Endothelial cell of hepatic sinusoid (primary cell): Measurements from ENCODE around the gene SORCS2.

Source experiments
- in situ Hi-C: cut with HindIII; loops from 2 replicates; pipeline ENCODE4 v1.10.0; 2017; ENCODE audit warnings: low sequenced_read_pairs

Gene SORCS2

GRCh38 chr4:7313347-7313811, 121.0 kb downstream of the SORCS2 start:
- in situ Hi-C loops: loop anchor here (5.0 kb wide), 1 partner anchor 41 kb away; no protein-coding TSS in a partner anchor

DNA sequence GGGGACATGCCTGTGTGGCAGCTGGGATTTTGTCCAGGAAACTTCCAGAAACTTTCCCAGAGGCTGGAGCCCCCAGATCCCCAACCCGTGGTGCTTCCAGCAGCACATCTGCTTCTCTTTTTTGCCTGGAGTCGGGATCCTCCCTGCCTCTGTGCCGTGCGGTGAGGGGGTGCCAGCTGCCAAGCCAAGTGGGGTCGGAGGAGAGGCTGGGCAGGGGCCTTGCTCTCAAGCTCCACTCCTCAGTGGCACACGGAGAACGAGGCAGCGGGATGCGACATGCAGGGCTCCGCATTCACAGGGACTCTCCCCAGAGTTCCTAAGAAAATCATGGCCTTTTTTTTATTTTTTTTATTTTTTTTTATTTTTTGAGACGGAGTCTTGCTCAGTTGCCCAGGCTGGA, 121.7 kb downstream of the SORCS2 start:
- in situ Hi-C loops: loop anchor here (5.0 kb wide), 1 partner anchor 42 kb away; no protein-coding TSS in a partner anchor

DNA sequence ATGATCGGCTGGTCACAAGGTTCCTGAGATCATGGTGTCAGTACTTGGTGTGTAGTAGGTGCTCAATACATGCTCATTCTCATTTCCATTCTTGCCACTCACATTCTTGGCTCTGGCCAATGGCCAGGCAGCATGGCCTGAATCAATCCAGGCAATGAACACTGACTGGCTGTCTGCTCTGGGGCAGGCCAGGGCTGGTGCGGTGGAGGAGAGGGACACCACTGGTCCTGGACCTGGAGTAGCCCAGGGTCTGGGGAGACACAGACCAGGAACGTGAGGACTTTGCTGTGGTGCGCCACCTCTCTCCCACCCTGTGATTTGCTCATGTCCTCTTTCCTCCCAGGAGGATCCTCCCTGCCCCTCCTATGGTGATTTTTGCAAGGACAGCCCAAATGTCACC, 122.9 kb downstream of the SORCS2 start:
- in situ Hi-C loops: no loop called here

GRCh38 chr4:7315935-7316334, 123.6 kb downstream of the SORCS2 start:
- in situ Hi-C loops: no loop called here

DNA sequence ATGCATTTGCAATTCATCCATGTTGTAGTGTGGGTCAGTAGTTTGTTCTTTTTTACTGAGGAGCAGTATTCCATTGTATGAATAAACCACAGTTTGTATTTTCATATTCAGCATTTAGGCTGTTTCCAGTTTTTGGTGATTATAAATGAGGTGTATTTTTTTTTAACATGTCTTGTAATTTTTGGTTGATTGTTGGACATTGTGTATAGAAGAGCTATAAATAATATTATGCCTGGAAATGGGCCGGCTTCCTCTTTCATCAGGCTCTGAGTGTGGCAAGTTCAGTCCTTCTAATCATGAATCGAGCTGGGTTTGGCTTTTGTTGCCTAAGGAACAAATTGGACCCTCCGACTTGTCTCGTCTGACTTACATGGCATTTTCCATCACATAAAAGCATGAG, 126.7 kb downstream of the SORCS2 start:
- in situ Hi-C loops: no loop called here

DNA sequence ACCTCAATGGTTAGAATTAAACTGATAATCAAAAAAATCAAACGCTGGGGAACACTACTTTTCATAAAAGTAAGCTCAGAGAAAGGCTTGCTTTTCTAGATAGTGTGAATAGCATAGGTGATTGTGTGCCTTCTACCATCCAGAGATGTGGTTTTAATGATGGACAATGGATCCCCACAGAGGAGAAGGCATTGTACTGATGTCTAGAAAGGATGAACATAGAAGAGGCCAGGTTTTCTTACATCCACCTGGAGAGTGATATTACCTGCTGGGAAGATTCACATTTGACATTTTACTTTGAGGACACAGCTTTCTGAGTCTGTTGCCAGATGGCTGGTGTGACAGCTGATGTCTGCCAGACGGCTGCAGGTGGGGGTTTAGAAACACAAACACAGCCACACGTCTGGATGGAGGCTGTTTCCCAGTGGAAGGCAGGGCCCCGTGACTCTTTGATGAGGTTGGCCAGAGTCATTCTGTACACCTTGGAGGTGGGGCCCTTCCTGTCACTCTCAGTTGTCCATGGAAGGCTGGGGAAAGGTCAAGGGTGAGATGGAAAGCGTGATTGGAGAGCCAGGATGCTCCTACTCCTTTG, 128.0 kb downstream of the SORCS2 start:
- in situ Hi-C loops: no loop called here

DNA sequence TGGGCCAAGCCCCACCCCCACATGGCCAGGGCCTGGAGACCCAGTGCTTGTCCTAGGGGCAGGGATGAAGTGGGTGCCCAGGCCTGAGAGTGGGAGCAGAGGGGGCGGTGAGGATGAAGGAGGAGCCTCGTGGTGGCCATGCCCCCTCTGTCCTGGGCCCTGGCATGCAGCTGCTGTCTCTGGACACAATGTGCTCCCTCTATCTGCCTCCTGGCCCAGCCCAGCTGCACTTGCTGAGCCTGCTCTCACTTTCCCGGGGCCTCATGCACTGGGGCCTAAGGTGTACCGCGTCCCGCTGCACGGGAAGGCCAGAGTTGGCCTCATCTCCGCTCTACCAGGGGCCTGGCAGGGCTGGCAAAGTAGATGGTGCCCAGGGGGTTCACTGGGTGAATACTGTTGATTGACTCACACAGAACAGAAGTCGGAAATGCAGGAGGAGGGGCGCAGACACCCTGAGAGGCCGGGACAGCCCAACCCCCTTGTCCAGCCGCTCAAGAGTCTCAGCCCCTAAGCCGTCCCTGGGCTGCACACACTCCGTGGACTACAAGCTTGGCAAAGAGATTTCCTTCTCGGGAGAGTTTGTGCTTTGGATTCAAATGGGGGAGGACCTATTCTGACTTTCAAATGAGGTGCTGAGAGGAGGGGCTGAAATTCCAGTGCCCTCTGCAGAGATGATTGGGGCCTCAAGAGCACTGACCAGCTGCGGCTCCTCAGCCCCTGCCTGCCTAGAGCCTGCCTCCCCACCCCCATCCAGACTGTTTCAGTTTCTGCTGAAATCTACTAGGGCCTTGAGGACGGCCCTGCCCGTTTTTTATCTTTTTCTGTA, 130.0 kb downstream of the SORCS2 start:
- in situ Hi-C loops: no loop called here

DNA sequence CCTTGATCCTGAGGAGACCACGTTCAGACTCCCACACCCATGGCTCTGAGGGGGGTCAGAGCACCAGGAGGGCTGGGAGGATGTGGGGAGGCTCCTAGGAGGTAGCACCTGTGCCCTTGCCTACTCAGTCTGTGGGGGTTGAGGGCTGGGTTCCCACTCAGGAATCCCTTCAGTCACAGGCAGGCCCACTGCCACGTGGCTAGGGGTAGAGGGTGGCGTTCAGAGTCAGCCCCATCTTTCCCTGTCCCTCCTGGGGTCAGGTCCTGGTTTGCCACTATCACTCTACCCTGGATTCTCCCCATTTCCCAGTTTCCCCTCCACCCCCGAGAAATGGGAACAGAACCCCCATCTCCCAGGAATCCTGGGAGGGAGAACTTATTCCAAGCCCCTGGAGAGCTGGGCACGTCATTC, 131.1 kb downstream of the SORCS2 start:
- in situ Hi-C loops: no loop called here

GRCh38 chr4:7323872-7324650, 131.7 kb downstream of the SORCS2 start:
- in situ Hi-C loops: no loop called here

DNA sequence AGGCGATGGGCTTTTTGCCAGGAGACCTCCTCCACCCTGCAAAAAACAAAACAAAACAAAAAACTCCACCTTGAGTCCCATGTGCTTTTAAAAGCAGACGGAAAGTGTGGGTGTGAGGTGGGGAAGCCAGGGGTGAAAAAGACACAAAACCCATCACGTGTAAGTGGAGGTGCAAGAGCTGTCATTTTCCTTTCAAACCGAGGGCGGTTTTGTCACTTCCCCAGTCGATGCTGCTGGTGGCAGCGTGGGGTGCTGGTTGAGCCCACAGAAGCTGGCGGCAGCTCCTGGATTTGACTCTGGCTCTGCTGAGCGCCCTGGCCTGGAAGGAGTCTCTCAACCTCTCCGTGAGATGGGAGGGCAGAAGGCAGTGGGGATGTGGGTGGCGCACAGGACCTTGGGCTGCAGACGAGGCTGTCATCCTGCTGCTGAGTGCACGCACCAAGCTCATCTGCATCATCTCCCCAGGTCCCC, 132.3 kb downstream of the SORCS2 start:
- in situ Hi-C loops: no loop called here

DNA sequence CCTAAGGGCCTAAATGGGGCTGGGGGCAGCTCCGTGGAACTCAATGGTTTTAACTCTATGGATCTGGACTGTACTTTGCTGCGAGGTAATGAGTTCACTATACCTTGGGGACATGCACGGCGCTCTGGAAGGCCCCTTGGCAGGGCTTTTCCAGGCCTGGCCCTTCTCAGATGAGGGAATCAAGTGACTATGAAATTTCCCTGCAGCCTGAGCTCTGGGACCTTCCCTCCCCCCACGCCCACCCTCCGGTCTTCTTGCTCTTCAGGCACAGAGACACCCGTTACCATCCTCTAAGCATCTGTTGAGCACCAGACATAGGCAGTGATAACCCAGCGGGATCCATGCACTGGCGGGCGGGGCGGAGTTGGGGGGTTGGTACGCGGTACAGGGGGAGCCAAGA, 133.2 kb downstream of the SORCS2 start:
- in situ Hi-C loops: no loop called here

DNA sequence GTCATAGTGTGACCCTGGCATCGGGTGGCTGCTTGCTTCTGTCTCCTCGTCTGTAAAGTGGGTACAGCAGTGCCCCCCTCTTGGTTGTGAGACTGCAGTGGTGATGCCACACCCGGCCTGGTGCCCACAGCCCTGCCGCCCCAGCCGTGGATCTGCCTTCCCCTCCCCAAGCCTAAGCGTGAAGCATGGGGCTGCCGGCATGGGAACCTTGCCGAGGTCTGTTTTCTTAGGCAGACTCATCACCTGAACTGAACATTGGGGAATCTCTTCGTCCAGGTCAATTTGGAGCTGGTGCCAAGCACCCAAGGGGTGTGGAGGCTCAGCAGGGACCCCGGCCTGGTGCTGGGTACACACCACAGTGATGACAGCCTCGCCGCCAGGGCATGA, 134.0 kb downstream of the SORCS2 start:
- in situ Hi-C loops: no loop called here

GRCh38 chr4:7326693-7327340, 134.5 kb downstream of the SORCS2 start:
- in situ Hi-C loops: no loop called here

DNA sequence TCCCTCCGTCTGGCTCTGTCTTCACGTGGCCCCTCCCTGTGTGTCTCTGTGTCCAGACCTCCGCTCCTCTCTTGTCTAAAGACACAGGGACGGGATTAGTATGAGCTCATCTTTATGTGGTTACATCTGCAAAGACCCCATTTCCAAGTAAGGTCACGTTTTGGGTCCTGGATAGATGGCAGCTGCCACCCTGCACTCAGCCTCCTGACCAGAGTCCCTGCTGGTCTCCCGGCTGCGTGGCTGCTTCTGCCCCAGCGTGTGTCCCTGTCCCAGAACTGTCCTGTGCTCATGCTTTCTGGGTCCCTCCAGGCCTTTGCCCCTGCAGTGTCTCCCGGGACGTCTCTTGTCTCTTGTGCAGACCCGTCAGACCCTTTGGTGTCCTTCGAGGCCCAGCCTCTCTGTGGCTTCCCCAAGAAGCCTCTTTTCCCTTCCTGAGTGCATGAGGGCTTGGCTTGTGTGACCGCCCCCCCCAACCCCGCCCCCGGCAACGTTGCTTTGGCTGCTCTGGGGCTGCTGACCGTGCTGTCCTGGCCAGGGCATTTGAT, 135.1 kb downstream of the SORCS2 start:
- in situ Hi-C loops: no loop called here

DNA sequence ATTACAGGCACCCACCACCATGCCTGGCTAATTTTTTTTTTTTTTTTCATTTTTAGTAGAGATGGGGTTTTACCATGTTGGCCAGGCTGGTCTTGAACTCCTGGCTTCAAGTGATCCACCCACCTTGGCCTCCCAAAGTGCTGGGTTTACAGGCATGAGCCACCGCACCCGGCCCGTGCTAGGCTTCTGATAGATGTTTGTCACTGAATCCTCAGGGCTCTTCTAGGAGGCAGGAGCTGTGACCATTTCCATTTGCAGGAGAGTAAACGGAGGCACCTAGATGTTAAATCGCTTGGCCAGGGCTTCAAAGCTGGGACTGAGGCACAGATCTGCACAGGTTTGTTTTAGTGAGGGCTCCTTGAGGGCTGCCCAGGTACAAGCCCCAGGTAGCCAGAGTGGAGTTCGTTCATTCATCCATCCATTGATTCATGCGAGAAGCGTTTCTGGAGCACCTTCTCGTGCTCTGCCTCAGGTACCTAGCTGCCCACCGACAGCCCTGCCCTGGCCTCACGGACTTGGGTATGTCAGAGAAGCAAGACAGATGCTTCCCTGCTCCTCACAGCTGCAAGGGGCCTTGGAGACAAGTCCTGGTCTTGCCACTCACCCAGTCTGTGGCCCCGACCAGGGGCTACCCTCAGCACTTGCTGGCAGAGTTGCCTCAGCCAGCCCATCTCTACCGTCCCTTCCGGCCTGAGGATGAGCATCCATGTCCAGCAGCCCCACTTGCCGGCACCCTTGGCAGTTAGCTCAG, 136.0 kb downstream of the SORCS2 start:
- in situ Hi-C loops: no loop called here

DNA sequence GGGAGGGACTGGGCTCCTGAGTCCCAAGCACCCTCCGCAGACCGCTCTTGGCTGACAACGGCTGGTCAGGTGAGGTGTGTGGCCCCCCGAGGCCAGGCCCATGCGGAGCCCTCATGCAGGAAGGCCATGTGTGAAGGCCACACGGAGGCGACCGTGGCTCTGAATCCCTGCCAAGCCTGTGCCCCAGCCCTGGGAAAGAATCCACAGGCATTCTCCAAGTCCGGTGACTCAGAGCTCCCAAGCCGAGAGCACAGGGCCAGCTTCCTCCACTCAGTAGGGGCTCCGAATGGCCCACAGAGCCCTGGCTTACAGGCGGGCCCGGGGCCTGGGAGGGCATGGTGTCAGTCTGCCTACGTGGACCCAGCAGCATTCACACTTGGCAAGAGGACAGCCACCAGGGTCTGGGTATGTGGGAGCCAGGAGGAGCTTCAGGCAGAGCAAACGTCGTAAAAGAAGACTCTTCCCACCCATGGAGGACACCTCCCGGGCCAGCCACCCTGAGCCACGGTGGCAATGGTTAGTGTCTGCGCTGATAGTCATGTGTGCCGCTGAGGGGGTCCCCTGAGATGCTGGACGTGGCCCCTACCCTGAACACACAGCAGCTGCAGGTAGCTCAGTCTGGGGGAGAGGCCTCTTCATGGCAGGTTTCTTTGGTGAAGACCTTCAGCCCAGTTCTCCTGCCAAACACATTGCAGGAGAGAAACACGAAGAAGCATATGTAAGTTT, 136.7 kb downstream of the SORCS2 start:
- in situ Hi-C loops: no loop called here

DNA sequence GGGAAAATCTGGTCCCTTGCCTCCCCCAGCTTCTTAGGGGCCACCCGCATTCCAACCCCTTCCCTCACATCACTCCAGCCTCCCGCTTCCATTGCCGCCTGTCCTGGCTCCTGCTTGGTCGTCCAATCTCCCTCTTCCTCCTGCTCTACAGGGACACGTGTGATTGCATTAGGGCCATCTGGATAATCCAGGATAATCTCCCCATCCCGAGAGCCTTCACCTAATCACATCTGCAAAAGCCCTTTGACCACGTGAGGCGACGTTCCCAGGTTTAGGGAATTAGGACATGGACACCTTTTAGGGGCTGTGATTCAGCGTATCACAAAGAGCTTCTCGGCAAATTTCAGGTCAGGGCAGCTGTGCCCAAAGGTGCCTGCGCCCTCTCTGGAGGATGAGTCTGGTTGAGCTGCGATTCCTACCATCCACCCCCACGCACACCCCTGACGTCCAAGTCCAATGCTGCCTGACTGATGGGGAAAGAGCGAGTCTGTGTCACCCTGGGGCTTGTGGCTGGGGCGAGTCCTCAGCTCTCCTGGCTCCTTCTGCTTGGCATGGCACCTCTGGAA, 137.8 kb downstream of the SORCS2 start:
- in situ Hi-C loops: no loop called here

DNA sequence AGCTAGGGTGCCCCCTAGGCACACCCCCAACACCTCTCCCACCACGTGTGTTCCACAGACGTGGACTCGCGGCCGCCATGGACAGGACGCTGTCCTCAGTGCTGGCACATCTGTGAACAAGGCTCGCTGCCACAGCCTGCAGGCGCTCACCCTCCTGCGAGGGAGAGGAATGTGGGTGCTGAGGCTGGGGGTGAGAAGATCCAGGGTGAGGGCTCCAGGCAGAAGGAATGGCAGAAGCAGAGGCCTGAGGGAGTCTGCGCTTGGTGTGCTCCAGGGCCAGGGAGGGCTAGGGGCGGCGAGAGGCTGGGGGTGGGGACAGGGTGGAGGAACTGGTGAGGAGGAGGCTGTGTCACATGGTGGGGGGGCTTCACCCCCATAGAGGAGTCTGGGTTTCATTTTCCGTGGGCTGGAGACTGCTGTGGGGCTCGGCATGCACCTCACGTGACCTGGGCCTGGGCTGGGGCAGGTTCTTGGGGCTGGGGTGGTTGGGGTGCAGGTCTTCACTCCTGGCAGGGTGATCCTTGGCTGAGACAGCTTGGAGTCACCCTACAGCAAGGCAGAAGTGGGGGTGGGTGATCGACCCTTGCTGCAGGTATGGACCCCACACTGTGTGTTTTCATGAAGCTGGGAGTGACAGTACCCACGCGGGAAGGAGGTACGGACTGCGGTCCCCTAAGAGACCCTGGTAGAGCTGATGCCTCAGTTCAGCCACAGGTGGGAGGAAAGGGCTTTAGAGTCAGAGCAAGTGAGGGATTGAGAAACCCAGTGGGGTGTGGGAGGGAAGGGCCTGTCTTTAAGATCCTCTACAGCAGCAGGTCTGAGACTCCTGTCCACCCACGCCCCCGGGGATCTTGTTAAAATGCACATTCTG, 138.7 kb downstream of the SORCS2 start:
- in situ Hi-C loops: no loop called here
